NCI-H1417 treated with DMSO at 0.1 percent for 48 hours (cell line): ENCODE results near the gene SPINK6.

ENCODE experiments used
- DNase-seq: peaks from one replicate; lab custom pipeline; 2025; lab: John Stamatoyannopoulos, UW

SPINK6 gene, protein sequence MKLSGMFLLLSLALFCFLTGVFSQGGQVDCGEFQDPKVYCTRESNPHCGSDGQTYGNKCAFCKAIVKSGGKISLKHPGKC

DNA sequence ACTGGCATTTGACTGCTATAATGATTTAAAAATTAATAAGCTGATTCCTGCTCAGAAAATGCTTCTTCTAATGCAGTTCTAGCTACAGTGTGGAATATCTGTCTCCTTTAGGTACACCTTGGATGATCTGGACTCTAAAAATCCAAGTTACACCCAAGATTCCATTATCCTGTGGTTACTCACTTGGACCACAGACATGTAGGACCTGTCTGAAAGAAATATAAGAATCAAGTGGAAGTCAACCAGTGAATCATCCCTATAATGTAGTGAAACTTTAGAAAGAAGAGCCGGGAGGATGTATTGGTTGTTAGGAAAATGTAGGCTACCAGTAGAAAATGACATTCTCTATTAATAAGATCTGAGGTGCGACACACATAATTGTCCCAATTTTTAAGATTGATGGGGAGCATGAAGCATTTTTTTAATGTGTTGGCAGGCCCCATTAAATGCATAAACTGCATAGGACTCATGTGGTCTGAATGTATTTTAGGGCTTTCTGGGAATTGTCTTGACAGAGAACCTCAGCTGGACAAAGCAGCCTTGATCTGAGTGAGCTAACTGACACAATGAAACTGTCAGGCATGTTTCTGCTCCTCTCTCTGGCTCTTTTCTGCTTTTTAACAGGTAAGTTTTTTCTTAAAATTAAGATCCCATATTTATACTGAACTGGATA, at the start of gene SPINK6:
Gene SPINK6, plus strand, starts transcription at position 512 of the 673 bp plus-strand sequence. Its CDS starts 55 bp downstream, at position 567.
- DNase-seq = no peak

DNA sequence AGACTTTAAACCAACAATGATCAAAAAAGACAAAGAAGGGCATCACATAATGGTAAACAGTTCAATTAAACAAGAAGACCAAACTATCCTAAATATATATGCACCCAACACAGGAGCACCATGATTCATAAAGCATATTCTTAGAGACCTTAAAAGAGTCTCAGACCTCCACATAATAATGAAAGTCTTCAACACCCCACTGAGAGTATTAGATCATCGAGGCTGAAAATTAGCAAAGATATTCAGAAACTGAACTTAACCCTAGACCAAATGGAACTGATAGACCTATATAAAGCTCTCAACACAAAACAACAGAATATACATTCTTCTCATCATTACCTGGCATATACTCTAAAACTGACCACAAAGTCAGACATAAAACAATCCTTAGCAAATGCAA, 46.2 kb upstream of the SPINK6 start:
- DNase-seq = no peak

DNA sequence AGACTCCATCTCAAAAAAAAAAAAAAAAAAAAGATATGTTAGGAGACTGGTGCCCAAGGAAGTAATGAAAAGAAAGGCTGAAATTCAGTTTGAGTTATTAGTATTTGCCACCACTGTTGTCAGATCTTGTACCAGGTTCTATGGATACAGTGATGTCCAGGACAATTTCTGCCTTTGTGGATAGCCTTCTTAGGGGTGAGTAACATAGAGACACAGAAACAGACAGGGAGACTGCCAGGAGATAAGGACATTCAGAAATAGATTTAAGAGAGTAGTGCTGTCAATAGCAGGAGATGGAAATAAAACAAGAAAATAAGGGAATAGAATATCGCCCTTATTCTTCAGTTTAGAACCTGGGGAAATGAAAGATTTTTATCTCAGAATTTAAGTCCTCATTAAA, 40.8 kb upstream of the SPINK6 start:
- no peak for DNase-seq

DNA sequence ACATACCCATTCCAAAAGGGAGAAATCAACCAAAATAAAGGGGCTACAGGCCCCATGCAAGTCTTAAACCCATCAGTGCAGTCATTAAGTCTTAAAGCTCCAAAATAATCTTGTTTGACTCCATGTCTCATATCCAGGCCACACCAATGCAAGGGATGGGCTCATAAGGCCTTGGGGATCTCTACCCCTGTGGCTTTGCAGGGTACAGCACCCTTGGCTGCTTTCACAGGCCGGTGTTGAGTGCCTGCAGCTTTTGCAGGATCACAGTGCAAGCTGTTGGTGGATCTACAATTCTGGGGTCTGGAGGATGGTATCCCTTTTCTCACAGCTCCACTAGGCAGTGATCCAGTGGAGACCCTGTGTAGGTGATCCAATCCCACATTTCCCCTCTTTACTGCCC, 39.5 kb upstream of the SPINK6 start:
- no peak for DNase-seq

DNA sequence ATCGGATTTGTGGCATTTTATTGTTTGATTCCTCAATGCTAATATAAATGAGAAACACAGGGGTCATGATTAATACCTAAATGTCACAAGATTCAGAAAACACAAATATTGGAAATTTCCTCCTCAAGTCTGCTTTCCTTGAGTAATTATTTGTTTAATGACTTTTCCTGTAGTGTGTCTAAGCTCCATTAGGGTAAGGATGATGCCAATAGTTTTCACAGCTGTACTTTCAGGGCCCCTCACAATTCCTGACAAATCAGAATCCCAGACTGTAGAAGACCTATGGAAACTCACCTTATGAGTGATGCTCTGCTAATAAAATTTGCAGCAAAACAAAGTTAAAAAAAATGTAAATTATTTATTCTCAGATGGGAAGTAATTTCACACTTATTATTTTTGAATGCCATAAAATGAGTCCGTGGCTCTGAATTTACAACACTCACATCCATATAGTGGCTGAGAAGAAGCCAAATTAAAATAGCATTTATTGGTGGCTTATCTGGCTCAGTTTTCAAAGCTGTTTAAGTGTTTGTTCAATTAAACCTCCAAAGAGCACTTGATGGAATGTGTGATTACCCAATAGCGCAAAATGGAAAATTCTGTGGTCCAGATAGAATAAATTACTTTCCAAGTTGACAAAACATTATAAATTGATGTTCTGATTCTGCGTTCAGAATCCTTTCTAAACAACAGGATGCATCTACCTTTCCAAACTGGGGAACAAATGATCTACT, 36.1 kb upstream of the SPINK6 start:
- no peak for DNase-seq

DNA sequence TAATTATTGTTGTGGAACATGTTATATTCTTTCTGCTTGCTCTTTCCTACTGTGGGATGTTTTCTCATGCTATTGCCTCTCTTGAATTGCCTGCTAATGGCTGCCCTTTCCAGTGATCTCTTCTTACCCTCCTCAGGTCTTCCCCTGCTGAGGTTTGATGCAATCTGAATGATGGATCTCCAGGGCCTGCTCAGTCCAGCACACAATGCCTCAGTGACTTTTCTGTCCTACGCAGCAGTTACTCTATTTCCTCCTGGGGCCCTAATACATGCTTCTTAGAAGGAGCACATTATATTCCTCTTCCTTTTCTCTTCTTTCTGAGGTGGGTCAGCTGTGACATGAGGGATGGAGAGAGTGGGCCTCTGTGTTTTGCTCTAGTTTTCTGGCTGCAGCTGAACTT, 34.6 kb upstream of the SPINK6 start, which contains the start of gene SPINK14:
Gene SPINK14, plus strand, starts transcription at position 301 of the 400 bp plus-strand sequence. CDS start 1,187 bp downstream, outside the sequence.
- DNase-seq = no peak

DNA sequence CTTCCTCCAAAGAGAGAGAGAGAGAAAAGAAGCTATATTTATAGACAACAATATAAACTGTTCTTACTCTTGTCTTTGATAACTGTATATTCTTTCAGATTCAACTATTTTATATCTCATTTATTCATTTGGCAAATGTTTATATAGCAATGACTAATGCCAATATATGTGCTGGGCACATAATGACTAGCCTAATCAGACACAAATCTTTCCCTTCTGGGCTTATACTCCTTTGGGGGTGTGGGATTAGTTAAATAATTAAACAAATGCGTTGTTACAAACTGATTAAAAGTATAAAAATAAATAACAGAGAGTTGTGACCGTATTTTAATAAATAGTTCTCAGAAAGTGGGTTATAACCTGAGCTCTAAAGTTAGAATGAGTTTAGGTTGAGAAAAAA, 30.5 kb upstream of the SPINK6 start:
- no peak for DNase-seq

DNA sequence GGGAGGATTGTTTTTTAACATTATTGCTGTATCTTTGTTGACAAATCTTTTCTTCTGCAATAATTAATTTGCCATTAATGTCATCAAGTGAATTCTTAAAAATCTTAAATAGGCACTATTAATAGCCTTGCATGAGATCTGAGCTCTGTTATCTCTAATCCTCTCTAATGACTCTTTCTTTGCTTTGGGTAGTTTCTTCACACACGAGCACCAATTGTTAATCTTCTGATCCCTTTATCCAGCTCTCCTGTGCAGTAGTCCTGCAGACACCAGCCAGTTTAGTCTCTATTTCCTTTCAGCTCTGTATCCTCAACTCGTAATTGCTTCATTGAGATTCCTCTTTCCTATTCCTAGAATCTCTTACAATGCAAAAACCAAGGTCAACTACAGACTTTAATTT, 26.4 kb upstream of the SPINK6 start:
- no peak for DNase-seq

DNA sequence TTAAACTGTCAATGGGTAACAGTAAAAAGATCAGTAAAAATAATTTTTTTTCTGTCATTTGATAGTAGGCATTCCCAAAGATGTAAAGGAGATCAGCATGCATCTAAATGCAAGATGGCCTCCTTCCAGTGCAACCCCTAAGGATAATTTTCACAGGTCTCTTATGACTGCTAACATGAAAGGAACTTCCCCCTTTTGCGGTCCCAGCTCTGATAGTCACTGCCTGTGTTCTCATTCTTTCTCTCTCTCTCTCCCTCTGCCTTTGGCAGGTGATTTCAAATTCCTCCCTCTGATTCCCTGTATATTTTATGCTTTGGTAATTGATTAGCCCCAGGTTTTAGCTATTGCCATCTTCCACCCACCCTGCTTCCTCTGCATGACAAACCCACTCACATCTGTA, 25.6 kb upstream of the SPINK6 start:
- DNase-seq = no peak

DNA sequence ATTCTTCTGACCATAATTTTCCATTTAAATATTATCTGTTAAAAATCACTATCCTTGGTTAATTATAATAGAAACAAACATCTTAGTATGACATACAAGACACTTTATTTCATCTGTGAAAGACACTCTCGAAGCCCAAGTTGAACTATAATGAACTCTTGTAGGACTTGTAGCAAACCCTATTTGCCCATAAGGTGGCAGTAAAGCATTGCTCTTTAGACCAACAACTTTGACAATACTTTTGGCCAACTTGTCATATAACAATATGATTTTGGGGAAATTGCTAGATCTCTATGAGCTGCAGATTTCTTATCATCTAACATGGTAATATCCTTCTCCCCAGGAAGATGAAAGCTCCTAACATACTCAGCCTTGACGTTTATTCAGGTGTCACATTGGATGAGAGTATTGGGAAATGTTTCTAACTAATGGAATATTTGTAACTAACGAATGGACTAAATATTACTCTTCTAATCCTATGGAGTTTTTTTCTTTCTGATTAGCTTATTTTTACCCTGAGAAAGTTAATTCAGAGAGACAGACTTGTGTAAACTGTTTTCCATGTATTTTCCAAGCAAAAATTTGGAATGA, 23.5 kb upstream of the SPINK6 start:
- no peak for DNase-seq

DNA sequence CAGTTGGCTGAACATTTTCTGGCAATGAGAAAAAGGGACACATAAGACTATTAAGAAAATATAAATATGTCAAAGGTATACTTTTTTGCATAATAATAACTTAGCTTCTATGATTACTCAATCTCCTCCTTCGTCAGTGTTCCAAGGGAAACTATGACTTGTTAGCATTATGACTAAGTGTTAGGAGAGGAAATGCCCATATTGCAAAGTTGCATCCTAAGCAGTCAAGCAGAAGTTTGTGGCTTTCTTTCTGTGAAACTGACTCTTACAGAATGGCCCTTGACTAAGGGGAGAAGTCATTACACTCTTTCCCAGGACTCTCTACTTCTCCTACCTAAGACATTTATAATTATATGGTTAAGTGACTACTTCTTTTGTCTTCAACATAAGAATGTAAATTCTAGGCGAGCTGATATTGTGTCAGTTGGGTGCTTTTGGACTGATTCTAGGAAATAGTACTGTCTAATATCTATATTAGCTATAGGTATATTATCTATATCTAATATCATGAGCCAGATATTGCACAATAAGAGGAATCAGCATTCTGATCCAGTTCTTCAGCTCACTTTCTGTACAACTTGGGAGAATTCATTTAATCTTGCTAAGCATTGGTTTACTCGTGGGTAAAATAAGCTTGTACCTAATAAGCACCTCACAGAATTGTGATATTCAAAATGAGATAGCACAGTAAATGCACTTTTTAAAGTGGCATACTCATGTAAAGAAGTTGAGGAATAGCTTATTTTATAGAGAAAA, 16.4 kb upstream of the SPINK6 start:
- no peak for DNase-seq

DNA sequence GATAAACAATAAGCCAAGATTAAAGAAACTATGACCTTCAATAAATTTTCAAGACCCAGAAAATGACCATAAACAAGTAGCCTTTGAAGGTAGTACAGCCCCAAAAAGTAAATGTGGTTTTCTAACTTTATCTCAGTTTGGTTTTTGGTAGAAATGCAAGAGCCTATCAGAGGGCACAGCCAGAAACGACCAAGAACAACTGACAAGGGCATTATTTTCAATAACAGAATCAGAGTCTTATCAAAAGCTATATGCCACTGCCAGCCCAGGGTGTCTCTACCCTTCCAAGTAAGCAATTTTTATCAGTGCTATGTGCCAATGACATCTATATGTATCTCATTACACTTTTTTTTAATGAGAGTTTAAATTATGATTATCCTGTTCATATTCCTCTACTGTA, 11.8 kb upstream of the SPINK6 start:
- no peak for DNase-seq

DNA sequence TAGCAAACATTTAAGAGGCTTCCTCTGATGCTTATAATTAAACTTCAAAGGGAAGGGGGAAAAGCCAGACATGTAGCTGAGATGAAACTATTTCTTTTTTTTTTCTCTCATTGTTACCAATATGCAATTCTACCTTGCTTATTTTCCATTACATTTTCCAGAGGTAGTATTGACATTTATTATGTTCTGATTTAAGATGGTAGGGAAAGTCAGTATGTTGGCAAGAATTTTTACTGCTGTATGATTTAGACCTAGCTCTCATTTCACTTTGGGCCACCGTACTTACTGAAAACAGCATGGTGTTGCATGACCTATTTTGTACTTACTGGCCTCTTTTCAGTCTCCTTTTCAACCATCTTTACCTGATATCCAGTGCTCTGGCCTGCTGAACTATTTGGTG, 9.6 kb upstream of the SPINK6 start:
- DNase-seq = no peak

DNA sequence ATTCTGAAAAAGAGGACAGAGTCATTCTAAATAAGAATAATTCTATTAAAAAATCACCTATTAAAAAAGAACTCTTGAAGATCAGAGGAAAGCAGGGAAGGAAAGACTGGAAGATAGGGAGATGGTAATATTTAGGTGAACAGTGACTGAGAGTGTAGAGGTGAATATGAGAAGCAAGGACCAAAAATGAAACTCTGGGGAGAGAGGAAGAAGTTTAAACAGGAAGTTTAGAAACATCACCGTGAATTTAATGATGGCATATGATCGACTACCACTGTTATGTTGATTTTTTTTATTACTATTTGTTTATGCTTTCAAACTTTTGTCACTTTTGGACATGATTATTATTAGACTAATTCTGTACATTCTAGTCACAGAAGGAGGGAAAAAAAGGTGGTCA, 1.7 kb upstream of the SPINK6 start:
- DNase-seq = no peak

DNA sequence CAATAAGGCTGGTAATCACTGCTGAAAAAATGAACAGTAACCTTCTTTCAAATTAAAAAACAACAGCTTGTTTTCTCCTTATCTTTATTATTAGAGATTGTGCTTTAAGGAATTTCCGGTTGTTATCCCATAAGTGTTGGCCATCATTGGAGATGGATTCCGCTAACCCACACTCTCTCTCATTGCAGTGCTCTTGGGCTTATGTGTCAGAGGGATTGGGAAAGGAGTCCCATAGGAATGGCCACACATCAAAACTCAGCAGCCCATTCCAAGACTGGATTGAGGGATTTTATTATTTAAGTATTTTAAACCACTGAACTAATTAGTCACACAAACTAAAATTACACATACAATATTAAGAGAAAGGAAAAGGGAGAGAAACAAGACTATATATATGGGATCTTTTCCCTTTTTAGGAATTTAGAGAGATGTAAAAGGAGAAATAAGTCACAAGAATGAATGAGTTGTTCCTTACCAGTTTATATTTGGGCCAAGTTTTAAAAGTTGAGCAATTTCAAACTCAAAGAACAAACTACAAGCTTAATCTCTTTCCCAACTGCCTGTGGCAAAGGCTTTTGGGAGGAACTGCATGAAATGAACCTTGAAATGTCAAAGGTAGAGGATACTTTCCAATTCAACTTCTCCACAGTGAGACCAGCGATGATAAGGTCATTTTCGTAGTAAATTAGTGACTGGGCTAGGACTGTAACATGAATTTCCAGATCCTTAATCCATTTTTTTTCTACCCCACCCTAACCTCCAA, 2.4 kb downstream of the SPINK6 start:
- DNase-seq = no peak

DNA sequence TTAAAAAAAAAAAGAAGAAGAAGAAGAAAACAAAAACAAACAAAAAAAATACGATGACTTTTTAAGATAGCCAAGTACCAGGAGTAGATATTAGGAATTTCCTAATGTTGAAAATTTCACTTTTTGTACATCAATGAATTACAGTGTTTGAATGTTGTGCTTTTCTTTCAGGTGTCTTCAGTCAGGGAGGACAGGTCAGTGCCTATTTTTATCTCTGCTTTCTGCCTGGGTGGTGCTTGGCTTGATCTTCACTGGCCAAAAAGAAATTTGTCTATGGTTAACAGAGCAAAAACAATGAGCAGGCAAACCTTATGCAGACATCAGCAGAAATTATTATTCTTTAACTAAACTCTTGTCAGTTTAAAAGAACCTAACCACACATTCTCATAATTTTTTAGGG, 3.0 kb downstream of the SPINK6 start:
- no peak for DNase-seq

DNA sequence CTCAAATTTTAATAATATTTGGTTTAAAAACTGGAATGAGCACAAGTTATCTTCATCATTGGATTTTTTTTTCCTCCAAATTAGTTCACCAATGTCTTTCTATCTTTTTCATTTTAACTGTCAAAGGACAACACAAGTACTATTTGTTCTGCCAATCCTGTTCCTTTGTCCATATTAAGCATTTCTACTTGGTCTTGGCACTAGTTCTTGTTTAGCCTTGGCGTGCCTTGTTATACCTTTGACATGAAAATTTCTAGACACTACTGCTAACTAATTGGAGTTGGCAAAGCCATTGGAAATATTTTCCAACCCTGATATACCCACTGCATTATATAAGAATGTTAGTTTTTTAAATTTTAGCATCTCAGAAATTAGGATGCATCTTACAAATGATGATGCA, 3.8 kb downstream of the SPINK6 start:
- DNase-seq = no peak

DNA sequence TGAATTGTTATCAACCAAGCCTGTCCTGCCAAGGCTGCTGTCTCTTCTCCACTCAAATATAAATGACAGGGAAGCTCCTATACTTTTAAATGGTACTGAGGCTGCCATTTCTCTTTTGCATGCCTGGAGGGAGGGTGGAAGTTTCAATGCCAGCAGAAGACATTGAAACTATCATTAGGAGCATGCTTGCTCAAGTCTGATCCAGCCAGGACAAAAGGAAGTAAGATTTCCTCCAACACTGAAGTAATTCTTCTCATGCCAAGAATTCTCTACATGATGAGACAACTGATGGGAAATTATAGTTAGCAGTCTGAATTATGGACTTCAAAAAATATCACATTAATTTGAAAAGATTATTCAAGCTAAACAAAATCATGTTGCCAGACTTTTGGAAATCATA, 5.4 kb downstream of the SPINK6 start:
- DNase-seq = no peak

DNA sequence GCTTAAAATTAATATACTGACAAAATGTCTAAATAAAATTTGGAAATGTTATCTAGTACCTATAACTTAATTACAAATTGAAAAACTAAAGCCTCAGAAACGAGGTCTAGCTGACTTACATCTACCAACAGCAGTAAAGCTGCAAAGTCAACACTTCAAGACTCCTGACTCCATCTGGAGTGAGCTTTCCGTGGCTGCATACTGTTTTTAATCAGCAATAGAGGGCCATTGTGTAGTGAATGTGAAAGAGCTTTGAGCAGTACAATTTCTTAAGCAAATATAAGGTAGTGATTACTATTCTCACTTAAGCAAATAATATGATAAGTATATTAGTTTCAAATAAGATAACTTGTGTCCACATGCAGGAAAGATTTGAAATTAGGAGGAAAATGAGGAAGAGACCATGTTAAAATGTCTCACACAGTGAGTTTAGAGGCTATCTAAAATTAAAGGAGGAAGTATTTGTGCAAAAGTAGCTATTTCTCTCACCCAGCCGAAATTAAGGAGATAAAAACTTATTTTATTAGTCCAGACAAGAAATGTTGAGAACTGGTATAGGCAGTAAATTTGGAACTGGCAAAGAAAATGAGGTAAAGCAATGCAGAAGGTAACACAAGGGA, 6.4 kb downstream of the SPINK6 start:
- no peak for DNase-seq

DNA sequence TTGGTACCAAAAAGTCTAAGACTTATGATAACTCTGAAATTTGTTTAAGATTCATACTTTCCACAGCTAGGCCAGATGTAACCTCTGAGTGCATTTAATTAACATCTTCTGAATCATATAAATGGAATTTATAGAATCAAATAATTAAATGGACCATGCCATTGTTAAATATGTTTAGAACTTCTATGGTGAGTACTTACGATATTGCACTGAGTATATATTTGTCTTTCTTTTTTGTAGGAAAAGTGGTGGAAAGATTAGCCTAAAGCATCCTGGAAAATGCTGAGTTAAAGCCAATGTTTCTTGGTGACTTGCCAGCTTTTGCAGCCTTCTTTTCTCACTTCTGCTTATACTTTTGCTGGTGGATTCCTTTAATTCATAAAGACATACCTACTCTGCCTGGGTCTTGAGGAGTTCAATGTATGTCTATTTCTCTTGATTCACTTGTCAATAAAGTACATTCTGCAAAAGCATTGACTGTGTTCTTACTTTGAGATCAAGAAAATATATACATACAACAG, 11.9 kb downstream of the SPINK6 start:
- no peak for DNase-seq

DNA sequence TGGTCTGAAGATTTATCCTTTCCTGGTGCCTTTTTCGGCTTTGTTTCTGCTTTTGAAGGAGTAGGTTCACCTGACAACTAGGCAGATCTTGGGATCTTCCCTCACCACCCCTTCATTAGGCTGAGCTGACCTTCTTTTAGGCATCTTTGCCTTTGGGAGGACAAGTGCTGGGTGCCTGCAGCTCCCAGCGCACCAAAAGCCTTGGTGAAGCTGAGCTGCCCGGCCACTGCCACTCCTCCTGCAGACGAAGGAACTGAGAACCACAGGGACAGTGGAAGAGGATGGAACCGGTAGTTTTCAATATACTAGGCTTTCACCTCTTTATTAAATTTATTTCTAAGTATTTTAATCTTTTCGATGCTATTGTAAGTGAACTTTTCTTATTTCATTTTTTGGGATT, 18.7 kb downstream of the SPINK6 start:
- no peak for DNase-seq
